Stimulated activated CD4-positive, alpha-beta T cell treated with anti-CD3 and anti-CD28 coated beads, Interleukin-4, amount 100 ng/mL, for 24 hours (primary cell): Measurements from ENCODE around the gene RIMS1.

Experiments
- DNase-seq: peaks from one replicate; pipeline ENCODE4 v3.0.0-alpha.2; 2020

The RIMS1 gene

DNA sequence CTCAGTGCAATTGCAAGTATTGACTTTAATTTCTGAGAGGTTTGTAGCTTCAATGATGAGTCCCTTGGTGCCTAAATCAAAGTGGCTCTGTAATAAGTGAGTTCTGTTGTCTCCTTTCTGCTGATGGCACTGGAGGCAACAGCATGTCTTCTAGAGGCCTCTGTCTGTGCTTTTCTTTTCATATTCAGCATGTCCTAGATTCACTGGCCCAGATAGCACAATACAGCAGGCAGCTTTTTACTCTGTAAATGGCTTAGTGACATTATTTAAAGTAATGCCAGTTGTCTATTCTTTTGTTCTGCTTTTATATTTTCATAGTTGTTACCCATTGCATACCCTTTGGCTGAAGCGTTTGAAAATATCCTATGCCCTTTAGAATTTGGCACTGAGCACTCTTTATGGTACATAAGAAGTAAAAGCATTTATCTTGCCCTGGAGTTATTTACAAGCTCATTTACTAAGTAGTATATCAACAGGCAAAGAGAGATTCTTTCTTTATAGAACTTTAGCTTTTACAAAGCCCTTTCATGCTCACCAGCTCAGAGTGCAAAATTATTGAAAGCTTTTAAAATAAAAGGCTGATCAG, 464.0 kb downstream of the RIMS1 start:
- DNase-seq = no peak

DNA sequence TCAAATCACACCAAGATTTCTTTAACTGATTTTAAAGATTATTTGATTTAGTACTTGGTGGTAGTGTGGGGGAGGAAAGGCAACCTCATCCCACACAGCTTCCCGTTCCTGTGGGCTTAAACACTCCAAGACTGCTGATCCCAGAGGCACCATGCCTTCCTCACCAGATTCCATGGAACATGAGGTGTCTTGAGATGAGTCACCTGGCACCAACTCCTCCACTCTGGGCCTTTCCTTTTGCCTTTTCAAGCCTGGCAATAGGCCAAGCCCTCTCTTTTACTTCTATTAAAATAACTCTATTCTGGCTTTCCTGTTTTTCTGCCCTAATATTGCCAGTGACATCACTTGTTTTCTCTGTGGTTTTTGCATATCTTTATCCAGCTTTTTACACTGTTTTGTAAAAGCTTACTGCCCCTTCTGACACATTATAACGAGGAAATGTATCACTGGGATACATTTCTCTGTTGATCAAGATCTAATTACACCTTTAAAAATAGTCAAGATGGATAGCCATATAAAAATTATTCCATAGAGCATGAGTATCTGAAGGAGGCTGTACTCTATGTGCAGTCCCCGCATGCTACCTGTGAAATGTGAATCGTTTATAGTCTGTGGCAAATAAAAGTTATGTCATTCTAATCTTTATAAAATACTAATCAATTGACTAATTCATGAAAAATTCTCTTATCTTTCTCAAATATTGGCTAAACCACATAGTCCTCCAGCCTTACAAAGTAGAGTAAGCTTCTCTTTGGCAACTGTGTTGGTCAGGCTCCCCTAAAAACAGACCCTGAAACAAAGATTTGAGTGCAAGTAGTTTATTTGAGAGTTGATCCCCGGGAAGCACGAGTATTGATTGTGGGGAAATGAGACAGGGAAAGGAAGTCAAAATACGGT, 477.7 kb downstream of the RIMS1 start:
- DNase-seq = no peak

DNA sequence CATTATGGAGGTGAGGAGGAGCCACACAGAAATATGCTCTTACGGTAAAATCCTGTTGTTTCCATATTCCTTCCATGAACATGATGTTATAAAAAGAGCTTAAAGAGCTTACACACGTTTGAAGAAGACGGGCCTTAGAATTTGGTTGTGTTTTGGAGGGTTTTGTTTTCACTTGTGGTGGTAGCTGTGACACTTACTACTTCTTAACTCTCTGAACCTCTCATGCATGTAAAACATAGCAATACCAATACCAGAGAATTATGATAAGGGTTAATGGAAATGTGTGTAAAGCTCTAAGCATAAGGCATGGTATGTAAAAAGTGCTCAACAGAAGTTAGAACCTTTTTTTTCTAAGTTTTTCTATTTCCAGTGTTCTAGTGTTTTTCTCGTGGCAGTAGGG, 479.4 kb downstream of the RIMS1 start:
- DNase-seq = no peak

DNA sequence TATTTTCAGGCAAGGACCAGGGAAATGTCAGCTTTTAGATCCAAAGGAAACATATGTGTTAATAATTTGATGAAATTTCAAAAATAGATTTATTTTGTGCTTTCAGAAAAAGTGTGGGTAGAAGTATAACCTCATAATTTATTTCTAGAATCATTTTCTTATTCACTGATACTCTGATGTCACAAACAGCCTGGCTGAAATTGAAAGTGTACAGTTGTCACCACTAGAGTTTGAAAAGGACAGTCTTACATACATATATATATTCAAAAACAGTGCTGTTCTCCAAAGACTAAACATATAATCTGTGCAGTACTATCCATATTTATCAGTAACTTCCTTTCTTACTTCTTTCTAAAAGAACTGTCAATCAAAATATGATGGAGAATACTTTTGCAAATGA, 481.1 kb downstream of the RIMS1 start:
- DNase-seq = no peak

DNA sequence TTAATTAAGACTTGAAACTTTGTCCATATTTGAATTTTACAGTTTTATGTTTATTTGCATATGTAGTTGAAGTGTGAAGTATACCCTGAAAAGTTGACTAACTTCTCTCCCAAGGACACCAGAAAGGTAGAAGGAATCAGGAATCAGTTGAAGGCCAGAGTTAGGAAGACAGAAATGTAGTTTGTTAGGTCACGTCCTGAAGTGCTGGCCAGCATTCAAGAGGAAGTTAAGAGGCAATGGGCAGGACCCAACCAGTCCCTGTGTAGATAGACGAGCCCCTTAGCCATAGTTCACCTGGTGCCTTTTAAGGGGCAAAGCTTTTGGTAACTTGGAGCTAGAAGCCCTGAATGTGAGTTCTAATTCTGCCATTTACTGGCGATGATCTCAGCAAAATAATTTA, 485.1 kb downstream of the RIMS1 start:
- no peak for DNase-seq

DNA sequence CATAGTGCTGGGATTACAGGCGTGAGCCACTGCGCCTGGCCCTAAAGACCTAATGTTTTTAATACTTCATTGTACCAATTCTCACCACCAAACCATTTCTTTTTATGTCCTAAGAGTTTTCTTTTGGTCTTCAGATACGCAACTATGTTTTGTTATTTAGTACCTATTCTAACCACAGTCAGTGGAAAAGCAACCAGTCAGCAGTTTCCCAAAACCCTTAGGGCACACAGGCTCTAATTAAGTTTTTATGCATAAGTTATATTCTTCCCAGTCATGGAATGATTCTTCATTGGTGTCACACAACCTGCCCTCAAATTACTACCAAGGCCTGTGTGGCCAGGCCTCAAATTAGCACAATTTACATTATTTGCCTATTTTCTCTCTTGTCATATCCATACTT, 487.8 kb downstream of the RIMS1 start:
- DNase-seq = no peak

DNA sequence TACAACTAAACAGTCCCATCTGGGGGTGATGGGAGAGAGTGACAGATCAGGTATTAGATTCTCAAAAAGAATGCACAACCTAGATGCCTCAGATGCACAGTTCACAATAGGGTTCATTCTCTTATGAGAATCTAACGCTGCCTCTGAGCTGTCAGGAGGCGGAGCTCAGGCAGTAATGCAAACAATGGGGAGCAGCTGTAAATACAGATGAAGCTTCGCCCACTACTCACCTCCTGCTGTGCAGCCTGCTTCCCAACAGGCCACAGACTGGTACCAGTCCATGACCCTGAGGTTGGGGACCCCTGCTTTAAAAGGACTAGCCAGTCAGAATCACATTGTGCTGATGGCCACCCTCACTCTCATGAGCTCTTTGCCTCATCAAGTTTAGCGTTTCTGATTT, 488.5 kb downstream of the RIMS1 start:
- no peak for DNase-seq

DNA sequence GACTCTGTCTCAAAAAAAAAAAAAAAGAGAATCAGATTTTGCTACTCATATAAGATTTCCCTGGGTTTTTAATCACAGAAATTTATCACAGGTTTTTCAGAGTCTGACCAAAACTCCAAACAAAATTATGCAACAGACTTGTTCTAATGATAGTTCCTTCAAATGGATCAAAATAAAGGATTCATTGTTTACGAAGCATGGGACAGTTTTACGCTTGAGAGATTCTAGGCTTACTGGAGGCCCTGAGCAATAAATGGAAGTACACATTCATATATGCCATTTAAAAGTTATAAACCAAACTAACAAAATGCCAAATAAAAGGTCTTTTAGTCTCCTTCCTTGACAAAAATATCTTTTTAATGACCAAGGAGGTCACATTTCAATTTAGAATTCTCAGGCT, 490.4 kb downstream of the RIMS1 start:
- DNase-seq = no peak

DNA sequence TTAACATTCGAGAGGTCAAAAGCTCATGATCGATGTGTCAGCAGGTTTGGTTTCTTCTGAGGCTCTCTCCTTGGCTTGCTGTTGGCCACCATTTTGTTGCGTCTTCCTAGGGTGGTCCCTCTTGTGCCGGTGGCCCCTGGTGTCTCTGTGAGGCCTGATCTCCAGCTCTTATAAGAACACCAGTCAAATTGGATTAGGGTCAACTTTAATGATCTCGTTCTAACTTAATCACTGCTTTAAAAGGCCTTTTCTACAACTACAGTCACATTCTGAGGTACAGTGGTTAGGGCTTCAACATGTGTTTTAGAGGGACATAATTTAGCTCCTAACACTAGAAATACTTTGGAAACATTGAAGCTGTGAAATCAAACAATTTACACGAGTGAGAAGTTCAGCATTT, 494.7 kb downstream of the RIMS1 start:
- DNase-seq = no peak

DNA sequence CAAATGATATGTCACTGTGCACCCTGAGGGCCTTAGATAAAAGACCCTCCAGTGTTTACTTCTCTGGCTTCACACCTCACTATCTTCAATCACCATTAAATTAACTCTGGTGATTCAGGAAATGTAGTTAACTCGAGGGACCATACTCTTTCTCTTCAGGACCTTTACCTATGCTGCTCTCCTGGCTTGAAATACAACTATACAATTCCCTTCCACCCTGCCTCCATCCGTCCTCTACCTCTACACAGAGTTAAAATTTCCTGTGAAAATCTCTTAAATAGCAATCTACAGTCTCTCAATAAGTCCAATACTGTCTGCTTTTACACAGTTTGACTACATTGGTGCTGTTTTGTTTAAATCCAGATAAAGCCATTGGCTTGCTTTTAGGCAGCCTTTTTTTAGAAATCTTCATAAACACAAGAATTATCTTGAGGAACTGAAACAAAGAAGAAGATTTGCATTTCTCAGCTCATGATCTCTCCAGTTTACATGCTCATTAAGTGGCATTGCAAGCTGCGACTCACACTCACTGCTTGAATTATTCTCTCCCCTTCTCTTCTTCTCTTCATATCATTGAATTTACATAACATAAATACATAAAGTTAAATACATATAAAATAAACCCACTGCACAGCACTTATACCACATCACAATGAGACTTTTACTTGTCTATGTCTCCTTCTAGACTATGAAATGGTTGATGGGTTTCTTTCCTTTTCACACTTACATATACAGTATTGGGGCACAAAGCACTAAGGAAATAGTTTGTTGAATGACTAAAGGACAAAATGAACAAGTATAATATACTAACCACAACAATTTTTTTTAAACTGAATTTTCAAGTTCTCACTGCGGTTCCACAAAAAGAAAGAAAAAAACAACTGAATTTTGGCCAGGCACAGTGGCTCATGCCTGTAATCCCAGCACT, 496.5 kb downstream of the RIMS1 start:
- DNase-seq = no peak

DNA sequence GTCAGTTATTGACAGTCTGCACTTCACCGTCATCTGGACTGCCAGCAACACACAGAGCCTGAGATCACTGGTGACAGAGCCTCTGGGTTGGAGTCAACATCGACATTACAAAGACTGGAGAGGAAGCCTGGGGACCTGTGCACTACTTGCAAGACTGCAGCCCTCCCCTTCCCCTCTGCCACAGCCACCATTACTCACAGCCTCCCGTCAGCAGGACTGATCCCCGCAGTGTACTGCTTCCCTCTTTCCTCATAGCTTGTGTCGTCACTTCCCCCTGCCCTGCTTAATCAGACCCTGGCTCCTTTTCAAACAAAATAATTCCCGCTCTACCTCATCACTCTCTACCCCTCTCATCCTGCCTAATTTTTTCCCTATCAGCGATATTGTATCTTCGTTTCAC, 500.0 kb downstream of the RIMS1 start:
- no peak for DNase-seq

DNA sequence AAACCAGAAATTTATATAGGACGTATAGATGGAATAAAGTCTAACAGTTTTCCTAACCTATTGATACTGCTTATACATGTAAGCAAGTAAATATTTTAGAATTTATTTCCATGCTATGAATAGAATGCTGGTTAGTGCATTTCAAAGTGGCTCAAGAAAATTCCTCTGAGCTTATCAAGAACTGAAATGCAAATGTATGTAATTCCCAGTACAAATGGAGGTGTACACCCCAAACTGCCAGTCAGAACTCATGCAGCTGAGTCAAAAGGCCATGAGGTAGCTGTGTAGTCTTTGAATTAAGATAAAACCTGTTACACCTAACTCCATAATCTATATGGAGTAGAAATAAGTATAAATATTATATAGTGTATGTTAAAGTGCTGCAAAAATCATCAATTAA, 503.3 kb downstream of the RIMS1 start:
- DNase-seq = no peak

DNA sequence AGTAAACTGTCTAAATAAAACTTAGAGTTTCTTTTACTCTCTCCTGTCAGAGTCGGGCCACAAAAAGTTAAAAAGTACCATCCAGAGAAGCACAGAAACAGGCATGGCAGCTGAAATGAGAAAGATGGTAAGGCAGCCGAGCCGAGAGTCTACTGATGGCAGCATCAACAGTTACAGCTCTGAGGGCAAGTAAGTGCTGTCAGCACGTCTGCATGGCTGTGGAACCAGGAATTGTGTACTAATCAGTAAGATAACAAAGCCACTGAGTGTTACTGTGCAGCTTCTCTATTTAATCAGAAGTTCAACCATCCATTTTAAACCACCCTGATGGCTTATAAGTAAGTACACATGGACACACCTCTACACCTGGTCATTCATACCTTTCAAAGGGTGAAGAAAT, 504.2 kb downstream of the RIMS1 start:
- no peak for DNase-seq

DNA sequence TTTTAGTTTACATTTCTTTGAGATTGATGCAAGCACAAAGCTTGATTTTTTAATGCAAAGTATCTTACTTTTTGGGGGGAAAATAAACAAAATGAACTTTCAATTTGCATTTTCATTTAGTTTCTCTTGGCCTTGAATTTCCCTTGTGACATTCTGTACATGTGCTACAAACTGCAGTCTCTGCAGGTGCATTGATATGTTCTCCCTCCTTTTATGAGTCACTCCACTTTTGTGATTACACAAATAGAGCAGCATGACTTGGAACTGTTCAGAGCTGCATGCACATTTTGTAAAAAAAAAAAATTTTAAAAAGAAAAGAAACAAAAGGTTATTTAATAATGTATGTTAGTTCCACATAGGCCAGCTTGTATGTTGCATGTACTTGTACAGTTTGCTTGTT, 515.5 kb downstream of the RIMS1 start:
- no peak for DNase-seq

DNA sequence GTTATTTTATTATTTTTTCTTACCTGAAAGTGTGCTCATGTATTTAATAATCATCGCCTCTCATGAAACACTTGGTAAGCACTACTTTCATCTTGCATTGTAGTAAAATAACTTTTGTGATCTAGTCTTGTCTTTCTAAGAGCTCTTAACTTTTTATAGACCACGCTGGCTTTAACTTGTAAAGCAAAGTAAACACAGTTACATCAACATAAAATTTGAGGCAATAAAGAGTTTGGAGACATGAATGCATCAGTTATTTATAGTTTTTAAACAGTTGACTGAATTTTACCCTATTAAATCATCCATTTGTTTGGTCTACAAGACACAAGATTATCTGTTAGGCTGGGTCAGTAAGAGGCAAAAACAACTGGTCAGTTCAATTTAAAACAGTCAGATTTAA, 517.1 kb downstream of the RIMS1 start:
- no peak for DNase-seq

DNA sequence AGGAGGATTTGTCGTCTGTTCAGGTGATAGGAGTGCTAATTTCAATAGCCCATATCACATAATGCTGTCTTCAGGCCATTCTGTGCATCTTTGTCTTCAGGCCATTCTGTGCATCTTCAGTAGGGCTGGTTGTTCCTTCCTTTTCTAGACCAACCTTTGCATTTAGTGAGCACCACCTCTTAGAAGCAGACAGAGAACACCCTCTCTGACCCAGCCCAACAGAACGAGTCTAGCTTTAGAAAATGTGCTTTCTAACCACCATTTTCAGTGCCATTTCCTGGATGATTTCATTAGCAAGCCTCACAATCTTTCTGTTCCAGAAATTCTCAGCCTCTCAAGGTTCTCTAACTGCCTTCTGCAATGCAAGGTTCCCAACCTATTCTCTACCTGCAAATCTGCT, 520.2 kb downstream of the RIMS1 start:
- DNase-seq = no peak

DNA sequence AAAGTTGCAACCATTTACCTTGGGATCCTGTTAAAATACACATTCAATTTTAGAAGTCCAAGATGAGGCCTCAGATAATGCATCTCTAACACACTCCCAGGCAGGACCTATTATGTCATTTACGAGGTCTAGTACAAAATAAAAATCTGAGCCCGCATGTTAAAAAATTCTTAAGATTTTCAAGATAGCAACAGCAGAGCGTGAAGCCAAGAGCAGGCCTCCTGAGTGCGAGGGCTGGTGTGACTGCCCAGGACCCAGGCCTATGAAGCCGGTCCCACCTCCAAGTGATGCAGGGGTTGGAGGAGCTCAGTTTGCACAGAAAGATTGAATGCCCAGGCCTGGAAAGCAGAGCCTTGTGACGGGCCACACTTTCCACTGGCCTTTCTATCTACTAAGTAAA, 524.4 kb downstream of the RIMS1 start:
- DNase-seq = no peak

DNA sequence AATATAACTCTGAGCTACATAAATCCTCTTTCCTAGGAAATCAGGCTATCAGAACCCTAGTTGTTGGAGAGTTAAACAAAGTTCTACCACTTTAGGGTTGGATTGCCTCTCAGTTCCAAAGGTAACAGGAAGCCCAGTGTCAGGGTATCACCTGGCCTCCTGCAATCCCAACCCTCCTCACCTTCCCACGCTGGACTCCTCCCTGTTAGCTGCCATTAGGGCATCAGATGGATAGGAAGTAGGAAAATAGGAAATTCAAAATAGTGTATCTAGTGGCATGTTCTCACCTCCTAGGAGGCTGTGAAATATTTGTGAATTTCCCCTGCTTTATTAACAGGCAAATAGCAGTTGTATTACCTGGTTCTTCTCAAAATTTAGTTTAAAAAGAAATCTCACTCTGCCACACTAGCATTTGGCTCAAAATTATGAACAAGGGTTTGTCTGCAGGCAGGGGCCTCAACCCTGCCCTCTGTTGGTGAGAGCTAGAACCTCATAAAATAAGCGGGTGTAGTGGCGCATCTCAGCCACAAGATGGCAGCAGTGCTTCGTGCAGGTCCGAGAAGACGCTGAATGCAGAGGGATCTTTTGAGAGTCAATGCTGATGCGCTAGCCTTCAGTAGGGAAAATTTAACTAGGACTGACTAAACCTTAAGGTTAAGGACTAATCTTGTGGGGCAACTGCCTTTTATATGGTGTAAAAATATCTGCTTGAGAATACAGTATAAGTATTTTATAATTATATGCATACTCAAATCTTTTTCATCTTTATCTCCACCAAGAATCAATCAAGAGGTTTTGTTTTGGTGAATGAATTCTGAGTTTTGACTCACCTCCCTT, 525.7 kb downstream of the RIMS1 start:
- DNase-seq = peak; percentile 80

DNA sequence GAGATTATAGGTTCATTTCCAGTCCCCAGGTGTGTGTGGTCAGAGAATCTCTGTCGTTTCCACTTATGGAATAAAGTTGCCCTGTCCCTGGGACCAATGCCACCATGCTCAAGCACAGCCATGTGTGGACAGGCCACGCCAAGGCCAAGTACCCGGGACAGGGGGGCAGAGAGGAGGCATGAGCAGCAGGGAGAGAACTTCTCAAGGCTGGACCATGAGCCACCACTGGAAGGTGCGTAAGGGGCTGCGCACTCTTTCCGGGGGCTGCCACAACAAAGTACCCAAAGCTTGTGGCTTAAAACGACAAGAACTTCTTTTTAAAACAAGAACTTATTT, 526.3 kb downstream of the RIMS1 start:
- no peak for DNase-seq

DNA sequence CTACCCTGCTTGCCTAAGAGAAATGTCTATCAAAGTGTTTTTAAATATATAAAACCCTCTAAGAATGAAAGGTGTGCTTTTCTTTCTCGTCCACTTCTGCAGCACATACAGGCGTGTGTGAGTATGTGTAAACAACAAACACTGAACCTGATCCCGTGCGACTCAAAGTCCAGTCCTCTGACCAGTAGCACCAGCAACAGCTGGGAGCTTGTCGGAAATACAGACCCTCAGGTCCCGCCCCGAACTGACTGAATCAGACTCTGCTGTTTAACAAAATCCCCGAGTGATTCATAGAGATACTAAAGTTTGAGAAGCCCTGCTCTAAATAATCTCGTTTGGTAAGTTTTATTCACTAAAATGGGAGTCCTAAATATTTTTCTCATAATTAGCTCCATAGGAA, 527.5 kb downstream of the RIMS1 start:
- DNase-seq = no peak

DNA sequence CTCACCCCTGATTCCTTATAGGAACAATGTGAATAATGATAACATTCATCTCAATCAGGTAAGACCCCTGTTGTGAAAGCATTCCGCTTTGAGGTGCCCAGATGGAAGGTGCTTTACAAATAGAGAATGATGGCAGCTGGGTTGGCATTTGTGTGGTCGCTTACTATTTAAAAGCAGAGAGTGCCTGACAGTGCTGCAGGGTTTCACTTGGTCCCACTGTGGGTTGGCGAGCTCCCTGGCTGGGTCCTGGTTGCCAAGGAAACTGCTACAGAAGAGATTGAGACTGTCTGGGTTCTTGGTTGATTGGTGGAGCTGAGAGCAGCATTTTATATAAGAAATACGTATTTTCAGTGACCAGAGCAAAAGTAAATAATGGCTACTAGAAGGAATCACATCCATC, 528.3 kb downstream of the RIMS1 start:
- no peak for DNase-seq

DNA sequence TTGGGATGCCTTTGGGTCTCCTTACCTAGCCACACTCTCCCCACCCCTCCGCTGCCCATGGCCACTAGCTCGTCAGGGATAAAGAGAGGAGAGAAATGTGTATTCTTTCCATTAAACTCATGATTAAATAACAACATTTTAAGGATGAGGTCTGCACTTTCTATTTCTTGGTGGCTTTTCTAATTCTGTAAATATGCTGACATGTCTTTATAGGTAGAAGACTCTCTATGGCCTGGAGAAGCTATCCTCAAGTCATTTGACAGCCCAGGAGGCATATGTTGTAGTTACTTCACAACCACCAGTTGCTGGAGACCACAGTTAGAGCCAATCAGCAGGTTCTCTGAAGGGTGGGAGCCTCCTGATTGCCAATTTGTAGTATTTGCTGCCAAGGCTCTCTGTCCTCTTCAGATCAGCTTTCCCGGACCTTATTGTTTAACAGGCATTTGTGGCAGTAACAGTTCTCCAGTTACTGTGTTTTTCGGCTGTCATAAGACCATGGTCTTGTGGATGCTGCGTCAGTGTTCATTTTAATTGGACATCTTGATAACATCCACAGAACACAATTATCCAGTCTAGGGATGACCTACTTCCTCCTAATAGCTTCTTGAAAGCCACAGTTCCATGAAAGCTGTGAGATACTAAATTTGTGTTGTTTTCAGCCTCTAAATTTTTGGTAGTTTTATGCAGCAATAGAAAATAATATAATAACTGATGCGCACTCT, 530.6 kb downstream of the RIMS1 start:
- DNase-seq = no peak
